ENCODE data around the gene DMXL2.
"Not testable (repeated sequence)": the region's sequence is repeated elsewhere in the genome, so short reads cannot be mapped to it uniquely, and the experiment has no call there.

Gene DMXL2

GRCh38 chr15:51621155-51621765 lies 1.3 kb downstream of the DMXL2 start:
- DNase-seq = peak; percentile 28

- DNase-seq = peak; percentile 22
These were observed 1.9 kb downstream of the DMXL2 start for GRCh38 chr15:51620641-51621040.

GRCh38 chr15:51620122-51620521 lies 2.4 kb downstream of the DMXL2 start:
- DNase-seq = no peak

- no peak for DNase-seq
These were observed 3.1 kb downstream of the DMXL2 start for GRCh38 chr15:51619331-51620035.

DNA sequence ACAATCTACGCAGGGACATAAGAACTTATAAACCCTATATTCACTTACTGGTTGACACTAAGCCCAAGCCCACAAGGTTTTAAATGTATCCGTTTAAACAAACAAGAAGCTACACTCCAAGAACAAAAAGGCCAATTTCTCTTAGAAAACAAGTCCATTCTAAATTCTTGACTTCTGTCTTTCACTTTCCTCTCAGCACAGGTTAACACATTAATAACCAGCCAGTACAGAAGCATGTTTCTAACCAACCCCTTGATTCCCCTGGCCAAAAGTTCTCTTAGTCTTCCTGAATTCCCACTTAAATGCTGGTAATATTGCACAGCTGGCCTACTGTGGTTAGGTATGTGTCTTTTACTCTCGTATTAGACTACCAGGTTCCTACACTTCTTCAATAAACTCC lies 4.7 kb downstream of the DMXL2 start:
- no peak for DNase-seq

- DNase-seq = no peak
These were observed 8.6 kb downstream of the DMXL2 start for GRCh38 chr15:51613951-51614350.

- not testable (repeated sequence) for DNase-seq
These were observed 9.9 kb downstream of the DMXL2 start for GRCh38 chr15:51612669-51613068.

DNA sequence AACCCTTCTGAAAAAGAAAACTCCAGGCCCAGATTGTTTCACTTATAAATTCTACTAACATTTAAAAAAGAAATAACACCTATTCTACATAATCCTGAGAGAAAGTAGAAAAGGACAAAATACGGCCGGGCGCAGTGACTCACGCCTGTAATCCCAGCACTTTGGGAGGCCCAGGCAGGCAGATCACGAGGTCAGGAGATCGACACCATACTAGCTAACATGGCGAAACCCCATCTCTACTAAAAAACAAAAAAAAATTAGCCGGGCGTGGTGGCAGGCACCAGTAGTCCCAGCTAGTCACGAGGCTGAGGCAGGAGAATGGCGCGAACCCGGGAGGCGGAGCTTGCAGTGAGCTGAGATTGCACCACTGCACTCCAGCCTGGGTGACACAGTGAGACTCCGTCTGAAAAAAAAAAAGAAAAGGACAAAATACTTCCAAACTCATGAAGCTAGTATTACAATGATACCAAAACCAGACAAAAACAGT lies 19.1 kb downstream of the DMXL2 start:
- not testable (repeated sequence) for DNase-seq

DNA sequence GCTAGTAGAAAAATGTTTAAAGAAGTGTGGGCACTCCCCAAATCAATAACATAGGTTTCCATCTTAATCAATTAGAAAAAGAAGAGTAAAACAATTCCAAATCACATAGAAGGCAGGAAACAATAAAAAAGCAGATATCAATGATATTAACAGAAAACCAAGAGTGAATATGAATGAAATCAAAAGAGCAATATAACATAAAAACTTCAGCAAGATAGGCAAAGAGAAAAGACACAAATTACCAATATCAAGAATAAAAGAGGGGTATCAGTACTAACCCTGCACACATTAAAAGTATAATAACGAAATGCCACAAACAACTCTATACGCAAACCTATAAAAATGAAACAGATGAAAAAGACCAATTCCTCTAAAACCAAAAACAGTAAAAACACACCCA lies 19.6 kb downstream of the DMXL2 start:
- DNase-seq = no peak

DNA sequence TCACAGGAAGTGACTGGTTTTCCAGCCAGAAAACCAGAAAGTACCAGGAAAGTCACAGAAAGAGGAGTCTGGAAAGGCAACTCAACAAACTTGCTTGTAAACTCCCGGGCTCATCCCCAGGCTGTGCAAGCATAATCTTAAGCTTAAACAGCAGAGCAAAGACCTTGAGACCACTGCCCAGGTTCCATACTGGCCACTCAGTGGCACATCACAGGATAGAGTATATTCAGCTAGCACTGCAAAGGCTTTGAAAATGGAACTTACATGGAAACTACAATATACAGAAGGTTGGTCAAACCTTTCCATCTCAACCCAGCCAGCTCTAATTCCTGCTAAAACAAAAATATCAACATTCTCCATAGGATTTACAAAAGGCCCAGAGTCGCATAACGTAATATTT lies 20.1 kb downstream of the DMXL2 start:
- no peak for DNase-seq

GRCh38 chr15:51601801-51602200 lies 20.8 kb downstream of the DMXL2 start:
- no peak for DNase-seq

DNA sequence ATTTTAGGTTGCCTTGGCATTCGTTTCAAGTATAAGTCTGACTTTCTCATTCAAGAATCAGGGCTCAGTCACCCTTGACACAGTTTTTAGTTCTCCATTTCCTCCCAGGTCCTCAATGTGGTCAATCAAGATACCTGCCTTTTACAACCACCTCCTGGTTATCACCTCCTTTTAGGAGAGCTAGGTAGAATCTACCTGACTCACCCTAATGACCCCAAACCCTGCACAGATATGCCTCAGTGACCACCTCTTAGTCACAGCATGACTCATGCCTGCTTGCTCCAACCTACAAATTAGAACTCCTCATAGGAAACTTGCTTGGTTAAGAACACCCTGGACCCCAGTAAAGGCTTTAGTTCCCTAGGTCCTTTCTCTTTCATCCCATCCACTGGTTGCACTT lies 22.5 kb downstream of the DMXL2 start:
- no peak for DNase-seq

DNA sequence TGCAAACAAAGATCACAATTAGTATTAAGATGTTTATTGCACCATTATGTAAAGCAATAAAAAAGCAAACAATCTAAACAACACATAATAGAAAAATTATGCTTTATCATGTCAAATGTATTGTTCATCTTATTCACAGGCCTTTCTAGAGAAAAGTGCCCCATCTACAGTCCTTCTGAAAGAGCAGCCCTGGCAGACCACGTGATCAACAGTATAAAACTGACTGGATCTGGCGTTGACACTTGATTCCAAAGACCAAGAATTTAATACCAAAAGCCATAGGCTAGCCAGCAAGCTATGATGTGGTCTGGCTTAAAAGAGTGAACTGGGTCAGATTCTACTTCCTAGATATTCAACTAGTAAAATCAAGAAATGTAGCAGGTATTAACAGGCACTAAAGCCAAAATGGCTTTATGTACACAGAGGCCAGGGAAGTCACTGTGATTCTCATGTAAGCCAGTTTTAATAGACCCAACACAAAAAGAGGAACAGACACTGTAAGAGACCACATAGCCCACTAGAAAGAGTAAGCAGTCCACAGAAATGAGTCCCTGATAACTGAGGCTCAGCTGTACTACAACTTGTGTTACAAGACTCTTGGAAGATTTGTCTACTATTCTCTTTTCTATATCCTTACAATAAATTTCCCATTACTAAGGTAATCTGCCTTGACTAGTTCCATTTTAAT lies 32.5 kb downstream of the DMXL2 start:
- no peak for DNase-seq

DNA sequence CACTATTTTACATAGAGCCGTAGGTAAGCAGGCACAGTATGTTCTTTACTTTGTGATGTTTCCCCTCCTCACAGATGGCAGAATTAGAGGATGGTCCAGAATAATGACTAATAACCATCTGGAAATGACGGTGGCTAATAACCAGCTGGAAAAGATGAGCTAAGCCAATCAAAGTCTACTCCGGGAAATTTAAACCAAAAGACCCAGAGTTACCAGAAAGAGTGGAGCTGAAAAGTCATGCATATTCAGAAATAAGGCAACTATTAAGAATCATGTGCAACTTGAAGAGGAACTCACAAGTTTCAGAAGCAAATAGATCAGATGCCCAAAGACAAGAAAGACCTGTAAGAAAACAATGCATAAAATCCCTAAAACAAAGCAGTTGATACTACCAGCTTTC lies 33.6 kb downstream of the DMXL2 start:
- DNase-seq = no peak

GRCh38 chr15:51585986-51586385 lies 36.6 kb downstream of the DMXL2 start:
- DNase-seq = no peak

DNA sequence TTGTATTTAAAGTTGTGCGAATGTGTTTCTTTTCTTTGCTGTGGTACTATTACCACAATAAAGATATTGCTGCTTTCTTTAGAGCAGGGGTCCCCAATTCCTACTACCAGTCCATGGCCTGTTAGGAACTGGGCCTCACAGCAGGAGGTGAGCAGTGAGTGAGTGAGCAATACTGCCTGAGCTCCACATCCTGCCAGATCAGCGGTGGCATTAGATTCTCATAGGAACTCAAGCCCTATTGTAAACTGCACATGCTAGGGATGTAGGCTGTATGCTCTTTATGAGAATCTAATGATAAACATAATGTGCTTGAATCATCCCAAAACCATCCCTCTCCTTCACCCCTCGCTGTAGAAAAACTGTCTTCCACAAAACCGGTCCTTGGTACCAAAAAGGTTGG lies 41.6 kb downstream of the DMXL2 start:
- no peak for DNase-seq

- no peak for DNase-seq
These were observed 42.2 kb downstream of the DMXL2 start for GRCh38 chr15:51580385-51580784.

GRCh38 chr15:51579012-51579411 lies 43.6 kb downstream of the DMXL2 start:
- no peak for DNase-seq

DNA sequence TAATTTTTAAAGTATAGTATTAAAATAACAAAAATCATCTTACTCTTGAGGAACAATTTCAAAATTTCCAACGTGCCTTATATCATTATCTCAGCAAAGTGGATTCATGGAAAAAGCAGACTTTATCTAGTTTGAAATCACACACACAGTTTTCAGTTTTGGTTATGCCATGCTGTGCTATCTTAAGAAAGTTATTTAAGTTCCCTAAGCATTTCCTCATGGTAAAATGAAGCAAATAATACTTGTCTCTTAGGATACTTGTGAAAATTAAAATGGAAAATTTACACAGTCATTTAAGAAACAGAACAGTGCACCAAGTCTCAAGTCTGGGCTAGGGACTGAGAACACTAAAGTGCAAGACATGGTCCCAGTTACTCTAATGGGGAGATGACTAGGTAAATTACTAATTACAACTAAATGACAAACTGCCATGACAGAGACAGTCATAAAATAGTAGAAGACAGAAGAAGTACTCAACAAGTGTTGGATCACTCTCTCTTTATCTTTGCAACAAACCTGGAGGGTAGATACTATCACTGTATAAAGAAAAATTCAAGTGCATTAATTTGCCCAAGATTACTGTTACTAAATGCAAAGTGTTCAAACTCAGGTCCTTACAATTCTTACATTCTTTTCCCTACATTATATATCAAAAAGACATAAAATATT lies 44.8 kb downstream of the DMXL2 start:
- DNase-seq = no peak

DNA sequence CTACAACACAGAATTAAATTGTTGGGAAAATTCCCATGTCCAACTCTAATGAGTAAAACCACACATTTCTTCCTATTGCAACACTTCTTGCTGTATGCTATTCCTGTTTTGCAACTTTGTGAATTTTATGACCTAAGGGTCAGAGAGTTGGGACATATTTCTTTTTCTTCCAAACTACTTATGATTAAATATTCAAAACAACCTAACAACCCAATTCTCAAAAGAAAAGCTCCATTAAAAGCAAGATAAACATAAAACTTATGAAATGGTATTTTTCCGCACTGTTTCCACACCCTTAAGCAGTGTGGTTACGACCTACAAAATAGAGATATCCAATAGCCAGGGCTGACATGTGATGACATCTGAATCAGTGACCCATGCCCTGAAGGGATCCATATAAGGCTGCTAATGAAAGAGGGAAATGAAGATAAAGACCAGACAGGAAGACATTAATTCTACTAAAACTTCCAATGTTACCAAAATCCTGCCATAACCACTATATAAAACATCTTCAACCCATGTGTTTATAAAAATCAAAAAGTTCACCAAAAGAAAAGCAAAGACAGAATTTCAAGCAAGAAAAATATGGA lies 45.6 kb downstream of the DMXL2 start:
- no peak for DNase-seq

- no peak for DNase-seq
These were observed 46.2 kb downstream of the DMXL2 start for GRCh38 chr15:51576286-51576850.

DNA sequence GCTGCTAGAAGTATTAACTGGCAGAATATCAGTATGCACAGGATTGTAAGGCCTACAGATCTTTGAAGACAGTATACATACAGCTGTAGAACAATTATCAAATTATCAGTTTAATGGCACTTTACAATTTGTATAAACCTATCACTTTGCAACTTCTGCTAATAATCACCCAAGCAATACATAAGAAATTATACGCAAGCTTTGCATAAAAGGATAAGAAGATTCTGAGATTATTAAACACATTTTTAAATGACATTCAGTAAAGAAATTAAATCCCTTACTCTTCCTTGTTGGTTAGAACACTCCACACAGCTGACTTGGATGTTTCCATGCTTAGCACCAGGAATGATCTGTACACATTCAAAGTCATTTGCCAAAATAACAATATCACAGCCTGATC lies 46.8 kb downstream of the DMXL2 start:
- no peak for DNase-seq

DNA sequence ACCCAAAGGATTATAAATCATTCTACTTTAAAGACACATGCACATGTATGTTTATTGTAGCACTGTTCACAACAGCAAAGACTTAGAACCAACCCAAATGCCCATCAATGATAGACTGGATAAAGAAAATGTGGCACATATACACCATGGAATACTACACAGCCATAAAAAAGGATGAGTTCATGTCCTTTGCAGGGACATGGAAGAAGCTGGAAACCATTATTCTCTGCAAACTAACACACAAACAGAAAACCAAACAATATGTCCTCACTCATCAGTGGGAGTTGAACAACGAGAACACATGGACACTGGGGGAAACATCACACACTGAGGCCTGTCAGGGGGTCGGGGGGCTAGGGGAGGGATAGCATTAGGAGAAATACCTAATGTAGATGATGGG lies 49.2 kb downstream of the DMXL2 start:
- not testable (repeated sequence) for DNase-seq
